GM12801 (cell line): ENCODE results near the gene TNN.

Experiments used
- TF ChIP-seq, protein P1 (sequence below): IDR thresholded peaks from one replicate; pipeline ENCODE4 v1.5.1; 2011; ENCODE audit warnings: control low read depth; ENCODE audit not compliant: insufficient read length; ENCODE audit errors: extremely low read depth

TNN gene

DNA sequence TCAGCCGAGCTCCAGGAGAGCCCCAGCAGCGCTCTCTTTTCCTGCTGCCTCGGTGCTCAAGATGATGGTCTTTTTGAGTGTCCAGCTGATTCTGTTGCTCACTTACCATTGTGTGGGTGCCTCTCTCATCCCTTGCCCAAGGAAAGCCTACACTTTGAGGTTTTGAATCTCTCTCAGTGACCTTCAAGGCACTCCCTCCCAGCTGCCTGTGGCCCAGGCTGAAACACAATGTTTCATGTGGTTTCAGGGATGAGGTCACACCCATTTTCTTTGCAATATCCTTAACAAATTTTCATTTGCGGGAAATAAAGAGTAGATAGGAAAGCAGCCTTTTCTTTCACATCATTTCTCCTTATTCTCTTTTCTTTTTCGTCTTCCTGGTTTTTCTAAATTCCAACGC lies 31.8 kb upstream of the TNN start:
- TF ChIP-seq, protein P1, sequence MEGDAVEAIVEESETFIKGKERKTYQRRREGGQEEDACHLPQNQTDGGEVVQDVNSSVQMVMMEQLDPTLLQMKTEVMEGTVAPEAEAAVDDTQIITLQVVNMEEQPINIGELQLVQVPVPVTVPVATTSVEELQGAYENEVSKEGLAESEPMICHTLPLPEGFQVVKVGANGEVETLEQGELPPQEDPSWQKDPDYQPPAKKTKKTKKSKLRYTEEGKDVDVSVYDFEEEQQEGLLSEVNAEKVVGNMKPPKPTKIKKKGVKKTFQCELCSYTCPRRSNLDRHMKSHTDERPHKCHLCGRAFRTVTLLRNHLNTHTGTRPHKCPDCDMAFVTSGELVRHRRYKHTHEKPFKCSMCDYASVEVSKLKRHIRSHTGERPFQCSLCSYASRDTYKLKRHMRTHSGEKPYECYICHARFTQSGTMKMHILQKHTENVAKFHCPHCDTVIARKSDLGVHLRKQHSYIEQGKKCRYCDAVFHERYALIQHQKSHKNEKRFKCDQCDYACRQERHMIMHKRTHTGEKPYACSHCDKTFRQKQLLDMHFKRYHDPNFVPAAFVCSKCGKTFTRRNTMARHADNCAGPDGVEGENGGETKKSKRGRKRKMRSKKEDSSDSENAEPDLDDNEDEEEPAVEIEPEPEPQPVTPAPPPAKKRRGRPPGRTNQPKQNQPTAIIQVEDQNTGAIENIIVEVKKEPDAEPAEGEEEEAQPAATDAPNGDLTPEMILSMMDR = no peak

DNA sequence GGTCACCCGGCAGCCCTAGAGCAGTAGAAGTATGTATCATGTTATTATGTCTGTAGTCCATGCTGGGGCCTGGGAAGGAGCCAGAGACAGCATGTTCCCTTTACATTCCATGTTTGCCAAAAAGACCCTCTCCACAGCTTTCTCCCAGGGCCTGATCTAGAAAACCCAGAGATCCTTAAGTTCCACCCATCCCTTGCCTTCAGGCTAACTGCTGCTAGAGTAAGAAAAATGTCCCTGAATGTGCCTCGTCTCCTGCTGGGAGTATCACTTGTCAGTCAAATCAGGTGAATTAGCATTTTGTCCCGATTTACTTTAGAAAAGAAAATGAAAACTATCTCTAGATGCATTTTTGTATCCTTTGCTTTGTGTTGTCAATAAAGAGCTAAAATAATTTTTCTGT lies 31.2 kb upstream of the TNN start:
- TF ChIP-seq, protein P1 = no peak

DNA sequence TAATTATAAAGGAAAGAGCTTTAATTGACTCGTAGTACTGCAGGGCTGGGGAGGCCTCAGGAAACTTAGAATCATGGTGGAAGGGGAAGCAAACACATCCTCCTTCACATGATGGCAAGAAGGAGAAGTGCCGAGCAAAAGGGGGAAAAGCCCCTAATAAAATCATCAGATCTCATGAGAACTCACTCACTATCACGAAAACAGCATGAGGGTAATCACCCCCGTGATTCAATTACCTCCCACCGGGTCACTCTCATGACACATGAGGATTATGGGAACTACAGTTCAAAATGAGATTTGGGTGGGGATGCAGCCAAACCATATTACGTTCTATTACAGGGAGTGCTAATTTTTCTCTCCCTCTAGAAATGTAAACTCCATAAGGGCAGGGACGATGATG lies 30.2 kb upstream of the TNN start:
- TF ChIP-seq, protein P1 = no peak

DNA sequence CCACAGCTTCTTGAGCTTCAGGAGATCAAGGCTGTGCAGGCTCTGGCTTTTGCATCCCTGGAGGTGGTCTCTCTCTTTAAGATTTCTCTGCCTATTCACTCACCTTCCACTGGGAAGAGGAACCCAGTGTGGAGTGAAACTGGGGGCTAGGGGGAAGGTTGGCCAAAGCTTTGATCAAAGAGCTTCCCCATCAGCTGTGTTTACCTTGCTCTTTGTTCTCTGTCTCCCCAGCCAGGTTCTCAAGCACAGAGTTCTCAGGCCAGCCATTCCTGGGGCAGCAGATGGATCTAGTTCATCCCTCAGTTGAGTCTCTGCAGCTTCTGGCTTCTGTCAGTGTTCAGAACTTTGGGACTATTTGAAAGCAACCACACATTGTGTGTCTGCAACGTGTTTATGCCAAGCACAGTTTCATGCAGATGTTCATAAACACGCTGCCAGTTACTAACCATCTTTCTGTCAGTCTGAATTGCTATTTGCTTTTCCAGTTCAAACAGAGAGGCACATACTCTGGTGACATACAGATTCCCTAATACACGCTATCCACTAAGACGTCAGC lies 27.2 kb upstream of the TNN start:
- TF ChIP-seq, protein P1 = no peak

DNA sequence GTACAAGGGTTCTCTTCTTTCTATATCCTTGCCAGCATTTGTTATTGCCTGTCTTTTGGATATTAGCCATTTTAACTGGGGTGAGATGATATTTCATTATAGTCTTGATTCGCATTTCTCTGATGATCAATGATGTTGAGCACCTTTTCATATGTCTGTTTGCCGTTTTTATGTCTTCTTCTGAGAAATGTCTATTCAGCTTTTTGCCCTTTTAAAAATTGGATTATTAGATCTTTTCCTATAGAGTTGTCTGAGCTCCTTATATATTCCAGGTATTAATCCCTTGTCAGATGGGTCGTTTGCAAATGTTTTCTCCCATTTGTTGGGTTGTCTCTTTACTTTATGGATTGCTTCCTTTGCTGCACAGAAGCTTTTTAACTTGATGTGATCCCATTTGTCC lies 25.0 kb upstream of the TNN start:
- TF ChIP-seq, protein P1 = no peak

DNA sequence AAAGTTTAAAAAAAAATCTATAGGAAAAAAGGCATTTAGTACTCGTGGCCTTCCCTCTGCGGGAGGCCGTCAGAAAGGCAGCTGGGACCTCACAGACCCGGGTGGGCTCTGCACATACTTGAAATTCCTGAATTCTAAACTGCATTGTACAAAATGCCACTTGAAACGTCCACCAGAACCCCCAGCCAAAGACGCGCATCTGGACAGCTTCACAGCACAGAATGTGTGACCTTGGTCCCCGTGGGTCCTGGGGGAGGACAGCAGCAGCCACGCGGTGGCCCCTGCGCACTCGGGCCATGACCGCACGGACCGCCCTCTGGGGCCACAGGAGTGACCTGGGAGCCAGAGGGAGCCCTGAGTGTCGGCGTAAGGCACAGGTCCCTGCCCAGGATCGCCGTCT lies 23.8 kb upstream of the TNN start:
- TF ChIP-seq, protein P1 = no peak

DNA sequence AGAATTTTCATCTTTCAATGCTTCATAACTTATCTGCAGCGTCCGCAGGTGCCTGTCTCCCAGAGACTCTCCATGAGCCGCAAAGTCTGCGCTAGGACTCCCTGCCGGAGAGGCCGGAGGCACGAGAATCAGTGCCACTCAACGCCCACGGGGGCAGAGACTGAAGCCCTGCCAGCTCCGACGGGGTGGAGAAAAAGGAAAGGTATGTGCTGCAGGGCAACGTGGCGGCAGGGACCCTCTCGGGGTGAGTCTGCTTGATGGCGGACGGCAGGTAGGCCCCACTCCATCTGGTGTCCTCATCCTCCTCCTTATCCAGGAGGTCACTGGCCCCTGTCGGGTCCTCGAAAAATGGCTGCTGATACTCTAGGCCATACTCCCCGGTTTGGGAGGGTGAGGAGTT lies 22.5 kb upstream of the TNN start:
- TF ChIP-seq, protein P1 = no peak
